Chondrocyte (in vitro differentiated cells): ENCODE measurements around the gene MAP3K7. TPM values are rescaled to one million over a fixed set of nuclear protein-coding genes. Genes with fewer than 3 reads are reported as not detected.

ENCODE experiments used
- DNase-seq: peaks from one replicate; pipeline ENCODE4 v3.0.0; 2021; ENCODE audit warnings: mixed read lengths, low spot score
- H3K27ac Mint-ChIP-seq: one replicate; pipeline ENCODE4 v1.8.0; 2021; ENCODE audit warnings: mild to moderate bottlenecking, moderate library complexity, mixed read lengths; ENCODE audit not compliant: unreplicated experiment
- H3K27me3 Mint-ChIP-seq: 2 replicates; pipeline ENCODE4 v1.8.0; 2021; ENCODE audit warnings: low read depth, mixed read lengths
- H3K36me3 Mint-ChIP-seq: 2 replicates; pipeline ENCODE4 v1.8.0; 2021; ENCODE audit warnings: low read depth, mixed read lengths
- H3K4me1 Mint-ChIP-seq: 2 replicates; pipeline ENCODE4 v1.8.0; 2021; ENCODE audit warnings: low read depth, mild to moderate bottlenecking, mixed read lengths
- H3K4me3 Mint-ChIP-seq: one replicate; pipeline ENCODE4 v1.8.0; 2021; ENCODE audit warnings: mild to moderate bottlenecking, moderate library complexity, mixed read lengths; ENCODE audit not compliant: unreplicated experiment
- H3K9me3 Mint-ChIP-seq: 2 replicates; pipeline ENCODE4 v1.8.0; 2021; ENCODE audit warnings: low read depth, mixed read lengths
- CTCF ChIP-seq: fragments of 200-600 bp; sonication (generic); IDR thresholded peaks from 2 replicates; pipeline ENCODE4 v1.5.0; 2021; ENCODE audit warnings: antibody characterized with exemption, mild to moderate bottlenecking, moderate library complexity
- total RNA-seq: library from RNA; stranded (reverse); gene quantifications from 3 replicates; pipeline ENCODE4 v1.2.1, GENCODE V29; 2021

MAP3K7 gene
- total RNA-seq, 1 donor from 2014 or later: 25.2 TPM

GRCh38 chr6:90496258-90497016, 90.4 kb downstream of the MAP3K7 start:
- Mint-ChIP-seq H3K27ac (no peak overlapping the region), H3K4me1 (peaks cover 5% of the 10 kb centered on the region), H3K9me3 (no peaks in the 10 kb centered on the region), H3K27me3 (no peaks in the 10 kb centered on the region), H3K36me3 (no peaks in the 10 kb centered on the region), H3K4me3 (no peak overlapping the region)
- no peak for DNase-seq
- TF ChIP-seq CTCF: no peak

- H3K4me3 Mint-ChIP-seq: no peak overlapping the region
- H3K27ac Mint-ChIP-seq: no peak overlapping the region
- no peak for DNase-seq
- peaks cover 5% of the 10 kb centered on the region for H3K4me1 Mint-ChIP-seq
- H3K36me3 Mint-ChIP-seq: no peaks in the 10 kb centered on the region
- no peak for TF ChIP-seq CTCF
- no peaks in the 10 kb centered on the region for H3K27me3 Mint-ChIP-seq
- no peaks in the 10 kb centered on the region for H3K9me3 Mint-ChIP-seq
These were observed 91.6 kb downstream of the MAP3K7 start for GRCh38 chr6:90495216-90495817.

GRCh38 chr6:90494067-90494780, 92.6 kb downstream of the MAP3K7 start:
- DNase-seq: no peak
- TF ChIP-seq CTCF: no peak
- Mint-ChIP-seq H3K4me3 (no peak overlapping the region), H3K27me3 (no peaks in the 10 kb centered on the region), H3K36me3 (no peaks in the 10 kb centered on the region), H3K27ac (no peak overlapping the region), H3K4me1 (peaks cover 5% of the 10 kb centered on the region), H3K9me3 (no peaks in the 10 kb centered on the region)

- no peaks in the 10 kb centered on the region for H3K36me3 Mint-ChIP-seq
- no peaks in the 10 kb centered on the region for H3K9me3 Mint-ChIP-seq
- no peak overlapping the region for H3K4me3 Mint-ChIP-seq
- H3K27me3 Mint-ChIP-seq: no peaks in the 10 kb centered on the region
- peaks cover 5% of the 10 kb centered on the region for H3K4me1 Mint-ChIP-seq
- DNase-seq: no peak
- H3K27ac Mint-ChIP-seq: no peak overlapping the region
- TF ChIP-seq CTCF: no peak
These were observed 93.5 kb downstream of the MAP3K7 start for GRCh38 chr6:90493332-90493731.

DNA sequence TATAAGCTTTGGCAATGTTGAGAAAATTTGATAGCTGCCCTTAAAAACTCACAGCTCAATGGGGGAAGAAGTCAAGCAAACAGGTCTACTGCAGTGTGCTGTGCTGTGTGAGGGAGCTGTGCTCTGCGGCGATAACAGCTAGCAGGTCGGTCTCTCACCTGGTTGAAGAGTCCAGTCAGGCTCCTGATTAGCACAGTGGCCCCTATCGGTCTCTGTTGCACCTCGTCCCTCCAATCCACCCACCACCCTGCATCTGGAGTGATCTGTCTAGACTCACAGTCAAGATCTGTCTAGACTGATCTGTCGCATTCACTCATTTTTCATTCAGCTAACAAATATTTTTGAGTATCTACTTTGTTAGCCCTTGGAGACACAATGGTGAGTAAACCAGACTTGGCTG, 94.1 kb downstream of the MAP3K7 start:
- Mint-ChIP-seq H3K27me3 (no peaks in the 10 kb centered on the region), H3K4me3 (no peak overlapping the region), H3K4me1 (peaks cover 5% of the 10 kb centered on the region), H3K9me3 (no peaks in the 10 kb centered on the region), H3K36me3 (no peaks in the 10 kb centered on the region), H3K27ac (no peak overlapping the region)
- no peak for DNase-seq
- no peak for TF ChIP-seq CTCF
